ENCODE measurements around the gene DSG2.

GRCh38 chr18:31555971-31556747 lies 58.2 kb downstream of the DSG2 start:
- peak in 5 of 7 experiments; percentile 66 to 92 (median 79) for TF ChIP-seq CTCF (IDR thresholded peaks at IDR 0.05)
- TF ChIP-seq POLR2A (IDR thresholded peaks at IDR 0.05): no peak
